Measurements from ENCODE around the gene RTRAF. TPM values are rescaled to one million over a fixed set of nuclear protein-coding genes. Genes with fewer than 3 reads are reported as not detected.

Gene RTRAF
- total RNA-seq, 4 donors from 2014 or later: 68.6 to 91.2 (median 78.4) TPM

- Histone ChIP-seq H3K9me3 (no peaks in the 10 kb centered on the region), H3K27me3 (no peaks in the 10 kb centered on the region), H3K36me3 (peaks cover 3 to 81% of the 10 kb centered on the region in 2 donors), H3K4me3 (no peak overlapping the region), H3K27ac (no peak overlapping the region), H3K4me1 (peaks cover 0 to 4% of the 10 kb centered on the region in 2 donors)
- no peak for TF ChIP-seq CTCF (IDR thresholded peaks at IDR 0.05 in 4 of 5, conservative IDR thresholded peaks at IDR 0.05 in 1 of 5)
- no peak for TF ChIP-seq POLR2A (IDR thresholded peaks at IDR 0.05)
- intact Hi-C loops (cut with DNase I; ENCODE audit: low total_unique reads) (no loop called here), in situ Hi-C loops (cut with MboI; ENCODE audit: low sequenced_read_pairs in 4 of 4) (no loop called here)
- no peak for ATAC-seq
- no peak for DNase-seq
Measured at GRCh38 chr14:52000696-52001095, 11.3 kb downstream of the RTRAF start.

- H3K27me3 ChIP-seq: no peaks in the 10 kb centered on the region
- ATAC-seq (no peak), DNase-seq (no peak)
- no peak overlapping the region for H3K27ac ChIP-seq
- in situ Hi-C loops (cut with MboI; ENCODE audit: low sequenced_read_pairs in 4 of 4) (no loop called here), intact Hi-C loops (cut with DNase I; ENCODE audit: low total_unique reads) (no loop called here)
- peaks cover 0 to 94% of the 10 kb centered on the region in 2 donors for H3K36me3 ChIP-seq
- H3K4me1 ChIP-seq: no peaks in the 10 kb centered on the region
- H3K4me3 ChIP-seq: no peak overlapping the region
- no peaks in the 10 kb centered on the region for H3K9me3 ChIP-seq
- TF ChIP-seq POLR2A (IDR thresholded peaks at IDR 0.05) (no peak), CTCF (IDR thresholded peaks at IDR 0.05 in 4 of 5, conservative IDR thresholded peaks at IDR 0.05 in 1 of 5) (no peak)
Measured at GRCh38 chr14:52002542-52002941, 13.2 kb downstream of the RTRAF start.

- Histone ChIP-seq H3K36me3 (peaks cover 0 to 94% of the 10 kb centered on the region in 2 donors), H3K27me3 (no peaks in the 10 kb centered on the region), H3K4me1 (no peaks in the 10 kb centered on the region), H3K27ac (no peak overlapping the region), H3K9me3 (no peaks in the 10 kb centered on the region), H3K4me3 (no peak overlapping the region)
- no peak for TF ChIP-seq CTCF (IDR thresholded peaks at IDR 0.05 in 4 of 5, conservative IDR thresholded peaks at IDR 0.05 in 1 of 5)
- no peak for TF ChIP-seq POLR2A (IDR thresholded peaks at IDR 0.05)
- no peak for ATAC-seq
- intact Hi-C loops (cut with DNase I; ENCODE audit: low total_unique reads) (no loop called here), in situ Hi-C loops (cut with MboI; ENCODE audit: low sequenced_read_pairs in 4 of 4) (no loop called here)
- DNase-seq: no peak
Measured at GRCh38 chr14:52003324-52003723, 14.0 kb downstream of the RTRAF start.

- intact Hi-C loops (cut with DNase I; ENCODE audit: low total_unique reads) (no loop called here), in situ Hi-C loops (cut with MboI; ENCODE audit: low sequenced_read_pairs in 4 of 4) (no loop called here)
- TF ChIP-seq CTCF (IDR thresholded peaks at IDR 0.05 in 4 of 5, conservative IDR thresholded peaks at IDR 0.05 in 1 of 5) (no peak), POLR2A (IDR thresholded peaks at IDR 0.05) (no peak)
- no peak overlapping the region for H3K4me3 ChIP-seq
- no peaks in the 10 kb centered on the region for H3K27me3 ChIP-seq
- H3K36me3 ChIP-seq: peaks cover 0 to 97% of the 10 kb centered on the region in 2 donors
- DNase-seq (no peak), ATAC-seq (no peak)
- no peak overlapping the region for H3K27ac ChIP-seq
- no peaks in the 10 kb centered on the region for H3K4me1 ChIP-seq
- no peaks in the 10 kb centered on the region for H3K9me3 ChIP-seq
Measured at GRCh38 chr14:52005625-52006024, 16.3 kb downstream of the RTRAF start.

- in situ Hi-C loops (cut with MboI; ENCODE audit: low sequenced_read_pairs in 4 of 4) (no loop called here), intact Hi-C loops (cut with DNase I; ENCODE audit: low total_unique reads) (no loop called here)
- ATAC-seq (no peak), DNase-seq (no peak)
- no peaks in the 10 kb centered on the region for H3K4me1 ChIP-seq
- no peak overlapping the region for H3K27ac ChIP-seq
- H3K36me3 ChIP-seq: peaks cover 0 to 97% of the 10 kb centered on the region in 2 donors
- TF ChIP-seq POLR2A (IDR thresholded peaks at IDR 0.05) (no peak), CTCF (IDR thresholded peaks at IDR 0.05 in 4 of 5, conservative IDR thresholded peaks at IDR 0.05 in 1 of 5) (no peak)
- H3K9me3 ChIP-seq: no peaks in the 10 kb centered on the region
- no peaks in the 10 kb centered on the region for H3K27me3 ChIP-seq
- H3K4me3 ChIP-seq: no peak overlapping the region
Measured at GRCh38 chr14:52006361-52006760, 17.0 kb downstream of the RTRAF start.

Measured in gastrocnemius medialis (tissue), 4 donors.